Calu3 (cell line): ENCODE data around the gene MIER1. TPM values are rescaled to one million over a fixed set of nuclear protein-coding genes. Genes with fewer than 3 reads are reported as not detected.

Source experiments
- BruUV-seq: library from RNA; stranded (reverse); fragments of 400-500 nt; replicated peaks from 2 replicates; lab custom pipeline; 2021; lab: Mats Ljungman, UMichigan
- CTCF ChIA-PET: fragments of 300-600 bp; sonication (Branson Sonifier 250); formaldehyde crosslinking; loops from one replicate; lab custom pipeline; 2022; ENCODE audit warnings: antibody characterized with exemption; lab: Charles Lee
- DNase-seq: peaks from one replicate; pipeline ENCODE4 v3.0.0; 2022
- H3K27ac Mint-ChIP-seq: one replicate; pipeline ENCODE4 v1.8.0; 2022; ENCODE audit warnings: mixed read lengths; ENCODE audit not compliant: unreplicated experiment
- H3K27me3 Mint-ChIP-seq: one replicate; pipeline ENCODE4 v1.8.0; 2022; ENCODE audit warnings: mixed read lengths; ENCODE audit not compliant: unreplicated experiment
- H3K36me3 Mint-ChIP-seq: one replicate; pipeline ENCODE4 v1.8.0; 2022; ENCODE audit warnings: mild to moderate bottlenecking, moderate library complexity, mixed read lengths; ENCODE audit not compliant: insufficient read depth, unreplicated experiment
- H3K4me1 Mint-ChIP-seq: one replicate; pipeline ENCODE4 v1.8.0; 2022; ENCODE audit warnings: mild to moderate bottlenecking, low read depth, mixed read lengths; ENCODE audit not compliant: unreplicated experiment
- H3K4me3 Mint-ChIP-seq: one replicate; pipeline ENCODE4 v1.8.0; 2022; ENCODE audit warnings: mild to moderate bottlenecking, low read depth, moderate library complexity, mixed read lengths; ENCODE audit not compliant: unreplicated experiment
- H3K9me3 Mint-ChIP-seq: one replicate; pipeline ENCODE4 v1.8.0; 2022; ENCODE audit warnings: low read depth, mixed read lengths; ENCODE audit not compliant: unreplicated experiment
- intact Hi-C: fragments of 100-400 bp; cut with micrococcal nuclease; formaldehyde crosslinking; loops from one replicate; pipeline ENCODE4 v1.10.0; 2022; ENCODE audit not compliant: unreplicated experiment
- total RNA-seq: library from RNA; stranded (reverse); gene quantifications from 2 replicates; pipeline ENCODE4 v1.2.3, GENCODE V29; 2022
- TF ChIP-seq, protein P1 (sequence below): fragments of 200-600 bp; IDR thresholded peaks from one replicate; pipeline ENCODE4 v1.8.0; 2022; ENCODE audit warnings: antibody characterized with exemption; ENCODE audit not compliant: unreplicated experiment

The MIER1 gene
- total RNA-seq, 1 experiment from 2014 or later: 27.4 TPM

DNA sequence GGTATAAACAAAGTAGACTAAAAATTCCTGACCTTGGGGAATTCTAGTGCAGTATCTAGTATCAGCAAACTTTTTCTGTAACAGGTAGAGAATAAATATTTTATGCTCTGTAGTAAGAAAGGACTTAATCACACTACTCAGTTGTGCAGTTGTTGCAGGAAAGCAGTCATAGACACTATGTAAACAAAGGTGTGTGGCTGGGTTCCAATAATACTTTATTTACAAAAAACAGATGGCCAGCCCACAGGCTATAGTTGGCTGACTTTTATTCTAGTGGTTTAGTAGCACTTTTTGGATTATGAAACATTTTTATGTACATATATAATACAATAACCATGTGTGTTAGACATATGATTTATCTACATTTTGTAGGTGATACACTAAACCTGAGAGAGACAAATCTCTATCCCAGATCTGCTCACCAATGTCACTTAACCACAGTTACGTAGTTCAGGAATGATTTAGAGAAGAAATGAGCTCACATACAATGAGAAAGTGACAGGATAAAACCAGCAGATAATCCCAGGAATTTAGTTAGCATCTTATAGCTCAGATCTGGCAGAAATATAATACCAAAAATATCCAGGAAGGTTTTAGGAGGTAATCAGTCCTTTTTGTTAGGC is 56.1 kb downstream of the MIER1 start:
- BruUV-seq: no TSS peak
- H3K27me3 Mint-ChIP-seq: no peaks in the 10 kb centered on the region
- H3K4me1 Mint-ChIP-seq: peaks cover 14% of the 10 kb centered on the region
- H3K27ac Mint-ChIP-seq: no peak overlapping the region
- no peak overlapping the region for H3K4me3 Mint-ChIP-seq
- DNase-seq: no peak
- H3K36me3 Mint-ChIP-seq: peaks cover 30% of the 10 kb centered on the region
- H3K9me3 Mint-ChIP-seq: no peaks in the 10 kb centered on the region
- CTCF ChIA-PET: interaction anchor here (0.6 to 0.7 kb wide), 2 partner anchors 15 to 225 kb away, joined by 3 read pairs; no protein-coding TSS in a partner anchor
- TF ChIP-seq, protein P1, sequence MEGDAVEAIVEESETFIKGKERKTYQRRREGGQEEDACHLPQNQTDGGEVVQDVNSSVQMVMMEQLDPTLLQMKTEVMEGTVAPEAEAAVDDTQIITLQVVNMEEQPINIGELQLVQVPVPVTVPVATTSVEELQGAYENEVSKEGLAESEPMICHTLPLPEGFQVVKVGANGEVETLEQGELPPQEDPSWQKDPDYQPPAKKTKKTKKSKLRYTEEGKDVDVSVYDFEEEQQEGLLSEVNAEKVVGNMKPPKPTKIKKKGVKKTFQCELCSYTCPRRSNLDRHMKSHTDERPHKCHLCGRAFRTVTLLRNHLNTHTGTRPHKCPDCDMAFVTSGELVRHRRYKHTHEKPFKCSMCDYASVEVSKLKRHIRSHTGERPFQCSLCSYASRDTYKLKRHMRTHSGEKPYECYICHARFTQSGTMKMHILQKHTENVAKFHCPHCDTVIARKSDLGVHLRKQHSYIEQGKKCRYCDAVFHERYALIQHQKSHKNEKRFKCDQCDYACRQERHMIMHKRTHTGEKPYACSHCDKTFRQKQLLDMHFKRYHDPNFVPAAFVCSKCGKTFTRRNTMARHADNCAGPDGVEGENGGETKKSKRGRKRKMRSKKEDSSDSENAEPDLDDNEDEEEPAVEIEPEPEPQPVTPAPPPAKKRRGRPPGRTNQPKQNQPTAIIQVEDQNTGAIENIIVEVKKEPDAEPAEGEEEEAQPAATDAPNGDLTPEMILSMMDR: no peak
- intact Hi-C loops: loop anchor here (5.0 kb wide), 3 partner anchors 71 to 214 kb away; partner anchors contain the start of gene SLC35D1

DNA sequence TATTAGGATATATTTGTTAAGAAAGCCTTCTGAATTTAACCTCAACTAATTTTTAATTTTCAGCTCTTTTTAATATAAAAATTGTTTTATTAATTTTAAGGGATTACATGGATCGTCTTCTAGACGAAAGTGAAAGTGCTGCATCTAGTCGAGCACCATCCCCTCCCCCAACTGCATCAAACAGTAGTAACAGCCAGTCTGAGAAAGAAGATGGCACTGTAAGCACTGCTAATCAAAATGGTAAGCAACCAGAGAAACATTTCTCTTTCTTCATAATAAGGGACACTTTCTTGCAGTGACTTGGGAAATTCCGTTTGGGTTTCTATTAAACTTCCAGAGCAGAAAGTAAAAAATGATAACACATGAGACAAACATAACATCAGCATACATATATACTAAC is 56.9 kb downstream of the MIER1 start:
- no peak overlapping the region for H3K27ac Mint-ChIP-seq
- CTCF ChIA-PET: interaction anchor here (0.7 kb wide), 1 partner anchor 14 kb away, joined by 3 read pairs; no protein-coding TSS in a partner anchor
- TF ChIP-seq, protein P1: no peak
- H3K36me3 Mint-ChIP-seq: peaks cover 30% of the 10 kb centered on the region
- intact Hi-C loops: loop anchor here (5.0 kb wide), 3 partner anchors 71 to 214 kb away; partner anchors contain the start of gene SLC35D1
- H3K4me1 Mint-ChIP-seq: peaks cover 14% of the 10 kb centered on the region
- DNase-seq: no peak
- H3K9me3 Mint-ChIP-seq: no peaks in the 10 kb centered on the region
- H3K4me3 Mint-ChIP-seq: no peak overlapping the region
- no TSS peak for BruUV-seq
- no peaks in the 10 kb centered on the region for H3K27me3 Mint-ChIP-seq

DNA sequence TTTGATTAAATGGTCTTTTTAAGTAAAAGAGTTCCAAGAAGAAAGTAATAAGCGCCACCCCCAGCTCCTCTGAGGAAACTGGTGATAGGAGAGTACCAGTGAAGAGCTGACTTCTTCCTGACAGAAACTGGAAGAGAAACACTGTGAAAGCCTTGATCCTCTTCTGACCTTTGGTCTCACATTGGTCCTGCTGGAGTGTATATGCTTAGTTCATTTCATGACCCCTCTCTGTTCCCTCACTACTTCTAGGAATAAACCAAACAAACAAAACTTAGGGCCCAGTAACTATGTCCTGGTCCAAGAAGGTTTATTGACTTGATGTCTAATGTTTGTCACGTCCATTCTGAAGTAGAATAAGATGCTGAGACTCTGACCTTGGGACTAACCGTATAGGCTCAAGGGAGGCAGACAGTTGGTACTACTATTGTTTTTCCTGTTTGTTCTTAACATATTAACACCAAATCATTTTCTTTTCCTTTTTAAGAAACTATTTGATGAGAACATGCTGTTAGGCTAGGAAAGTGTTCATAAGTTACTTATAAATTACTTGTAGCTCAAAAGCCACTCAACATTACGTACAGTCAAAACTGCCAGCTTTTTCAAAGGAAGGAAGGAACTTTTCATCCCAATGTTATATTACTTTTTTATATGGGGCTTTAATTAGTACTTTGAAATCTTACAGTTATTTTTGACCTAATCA is 57.9 kb downstream of the MIER1 start:
- H3K4me3 Mint-ChIP-seq: no peak overlapping the region
- intact Hi-C loops: loop anchor here (5.0 kb wide), 3 partner anchors 70 to 215 kb away; partner anchors contain the start of gene SLC35D1
- H3K27ac Mint-ChIP-seq: no peak overlapping the region
- DNase-seq: no peak
- H3K4me1 Mint-ChIP-seq: peaks cover 14% of the 10 kb centered on the region
- no peaks in the 10 kb centered on the region for H3K9me3 Mint-ChIP-seq
- BruUV-seq: no TSS peak
- H3K27me3 Mint-ChIP-seq: no peaks in the 10 kb centered on the region
- TF ChIP-seq, protein P1: no peak
- CTCF ChIA-PET: no interaction called here
- peaks cover 25% of the 10 kb centered on the region for H3K36me3 Mint-ChIP-seq

DNA sequence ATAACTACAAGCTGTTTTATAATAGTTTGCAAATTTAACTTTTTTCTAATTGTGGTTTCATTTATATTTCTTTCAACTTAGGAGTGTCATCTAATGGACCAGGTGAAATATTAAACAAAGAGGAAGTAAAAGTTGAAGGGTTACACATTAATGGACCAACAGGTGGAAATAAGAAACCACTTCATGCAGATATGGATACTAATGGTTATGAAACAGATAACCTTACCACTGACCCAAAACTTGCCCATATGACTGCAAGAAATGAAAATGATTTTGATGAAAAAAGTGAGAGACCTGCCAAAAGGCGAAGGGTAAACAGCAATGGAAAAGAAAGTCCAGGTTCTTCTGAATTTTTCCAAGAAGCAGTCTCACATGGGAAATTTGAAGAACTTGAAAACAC is 59.7 kb downstream of the MIER1 start:
- TF ChIP-seq, protein P1: no peak
- H3K4me1 Mint-ChIP-seq: peaks cover 14% of the 10 kb centered on the region
- CTCF ChIA-PET: no interaction called here
- H3K36me3 Mint-ChIP-seq: peaks cover 33% of the 10 kb centered on the region
- no peaks in the 10 kb centered on the region for H3K9me3 Mint-ChIP-seq
- intact Hi-C loops: loop anchor here (2.0 to 5.0 kb wide), 4 partner anchors 50 to 217 kb away; partner anchors contain the start of gene SLC35D1
- no TSS peak for BruUV-seq
- peak; percentile 9 for DNase-seq
- H3K27me3 Mint-ChIP-seq: no peaks in the 10 kb centered on the region
- H3K4me3 Mint-ChIP-seq: peak overlapping the region; percentile 20
- peak overlapping the region; percentile 63 for H3K27ac Mint-ChIP-seq
